ENCODE measurements around the gene MBD5.

- TF ChIP-seq CTCF (IDR thresholded peaks at IDR 0.05) (no peak), POLR2A (IDR thresholded peaks at IDR 0.05) (no peak)
Observed at GRCh38 chr2:148306027-148306426, 285.1 kb downstream of the MBD5 start.
